ENCODE data around the gene DCHS1.
"Not testable (repeated sequence)": the region's sequence is repeated elsewhere in the genome, so short reads cannot be mapped to it uniquely, and the experiment has no call there.

The DCHS1 gene

GRCh38 chr11:6684068-6684467 is 28.5 kb upstream of the DCHS1 start:
- not testable (repeated sequence) for H3K36me3 ChIP-seq (ENCODE audit: control insufficient read depth, insufficient read depth, low read length); H3K27me3 ChIP-seq (ENCODE audit: control insufficient read depth, insufficient read depth, low read length)
- Histone ChIP-seq H3K4me1 (ENCODE audit: control insufficient read depth, insufficient read depth, low read length) (peaks cover 11% of the 10 kb centered on the region), H3K9ac (ENCODE audit: low read length) (peak overlapping the region; percentile 62), H3K4me3 (ENCODE audit: low read length) (peak overlapping the region; percentile 99), H3K27ac (ENCODE audit: low read depth, low read length) (peak overlapping the region; percentile 97)

GRCh38 chr11:6682936-6683861 is 27.6 kb upstream of the DCHS1 start, which contains the start of gene MRPL17:
Gene MRPL17 (minus strand): TSS chr11:6683340. CDS start chr11:6683296, 44 bp downstream.
- Histone ChIP-seq H3K27ac (ENCODE audit: low read depth, low read length) (peak within 1 kb of the TSS; percentile 97), H3K9ac (ENCODE audit: low read length) (peak within 1 kb of the TSS; percentile 95), H3K4me3 (ENCODE audit: low read length) (peak within 1 kb of the TSS; percentile 99), H3K4me1 (ENCODE audit: control insufficient read depth, insufficient read depth, low read length) (peaks cover 11% of the 10 kb centered on the region), H3K36me3 (ENCODE audit: control insufficient read depth, insufficient read depth, low read length) (no peaks in the 10 kb centered on the region), H3K27me3 (ENCODE audit: control insufficient read depth, insufficient read depth, low read length) (no peaks in the 10 kb centered on the region)

DNA sequence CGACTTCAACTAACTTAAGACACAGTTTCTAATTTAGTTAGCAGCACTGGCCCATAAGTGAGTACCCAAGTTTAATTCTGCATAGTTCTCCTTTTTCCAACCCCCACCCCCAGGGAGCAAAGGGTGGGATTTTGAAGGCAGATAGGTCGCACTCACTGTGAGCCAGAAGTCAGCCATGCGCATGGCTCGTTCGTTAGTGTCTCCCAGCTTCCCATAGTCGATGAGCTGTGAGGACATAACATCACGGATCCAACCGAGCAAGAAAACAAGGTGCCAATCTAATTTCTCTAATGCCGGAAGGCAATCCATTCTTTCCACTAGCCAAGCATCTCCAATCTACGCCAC is 27.0 kb upstream of the DCHS1 start:
- no peaks in the 10 kb centered on the region for H3K36me3 ChIP-seq (ENCODE audit: control insufficient read depth, insufficient read depth, low read length)
- H3K4me1 ChIP-seq (ENCODE audit: control insufficient read depth, insufficient read depth, low read length): peaks cover 11% of the 10 kb centered on the region
- peak overlapping the region; percentile 97 for H3K27ac ChIP-seq (ENCODE audit: low read depth, low read length)
- peak overlapping the region; percentile 99 for H3K4me3 ChIP-seq (ENCODE audit: low read length)
- no peaks in the 10 kb centered on the region for H3K27me3 ChIP-seq (ENCODE audit: control insufficient read depth, insufficient read depth, low read length)
- peak overlapping the region; percentile 95 for H3K9ac ChIP-seq (ENCODE audit: low read length)

DNA sequence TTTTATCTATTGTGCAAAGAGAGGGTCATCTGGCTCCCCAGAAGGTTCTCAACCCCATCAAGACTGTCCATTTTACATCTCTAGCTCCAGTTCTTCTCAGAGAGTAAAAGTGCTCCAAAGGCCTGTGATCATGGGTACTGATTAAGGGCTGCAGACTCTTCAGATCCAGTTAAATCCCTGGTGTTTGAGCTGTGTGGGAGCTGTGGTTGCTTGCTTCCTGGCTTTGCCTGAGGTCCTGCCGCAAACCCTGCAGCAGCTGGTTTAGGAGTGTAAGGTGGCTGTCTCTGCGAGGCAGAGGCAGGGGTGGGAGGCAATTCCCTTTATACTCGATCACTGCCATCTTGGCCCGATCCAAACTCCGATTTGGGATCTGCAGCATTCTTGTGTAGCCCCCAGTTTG is 26.3 kb upstream of the DCHS1 start:
- H3K36me3 ChIP-seq (ENCODE audit: control insufficient read depth, insufficient read depth, low read length): no peaks in the 10 kb centered on the region
- peak overlapping the region; percentile 95 for H3K9ac ChIP-seq (ENCODE audit: low read length)
- peak overlapping the region; percentile 99 for H3K4me3 ChIP-seq (ENCODE audit: low read length)
- peaks cover 11% of the 10 kb centered on the region for H3K4me1 ChIP-seq (ENCODE audit: control insufficient read depth, insufficient read depth, low read length)
- H3K27me3 ChIP-seq (ENCODE audit: control insufficient read depth, insufficient read depth, low read length): no peaks in the 10 kb centered on the region
- no peak overlapping the region for H3K27ac ChIP-seq (ENCODE audit: low read depth, low read length)

DNA sequence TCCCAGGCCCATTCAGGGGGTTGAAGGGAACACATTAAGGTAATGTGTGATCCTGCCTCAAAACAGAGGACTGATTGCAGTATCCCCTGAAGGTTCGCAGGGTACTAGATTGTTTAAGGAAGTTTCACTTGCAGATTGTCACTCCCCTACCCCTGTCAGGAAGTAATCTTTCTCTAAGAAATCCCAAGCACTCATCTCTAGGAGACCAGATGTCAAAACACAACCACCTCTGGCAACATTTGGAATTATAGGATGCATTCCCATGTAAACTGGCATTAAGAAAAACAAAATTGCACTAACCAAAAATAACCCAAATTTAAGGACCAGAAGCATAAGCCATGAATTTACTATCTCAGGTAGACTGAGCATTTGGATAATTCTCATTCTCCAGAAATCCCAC is 25.9 kb upstream of the DCHS1 start:
- Histone ChIP-seq H3K4me1 (ENCODE audit: control insufficient read depth, insufficient read depth, low read length) (peaks cover 11% of the 10 kb centered on the region), H3K9ac (ENCODE audit: low read length) (no peak overlapping the region), H3K27ac (ENCODE audit: low read depth, low read length) (no peak overlapping the region), H3K36me3 (ENCODE audit: control insufficient read depth, insufficient read depth, low read length) (no peaks in the 10 kb centered on the region), H3K4me3 (ENCODE audit: low read length) (no peak overlapping the region), H3K27me3 (ENCODE audit: control insufficient read depth, insufficient read depth, low read length) (no peaks in the 10 kb centered on the region)

- peaks cover 2% of the 10 kb centered on the region for H3K4me1 ChIP-seq (ENCODE audit: control insufficient read depth, insufficient read depth, low read length)
- no peak overlapping the region for H3K4me3 ChIP-seq (ENCODE audit: low read length)
- no peaks in the 10 kb centered on the region for H3K27me3 ChIP-seq (ENCODE audit: control insufficient read depth, insufficient read depth, low read length)
- H3K36me3 ChIP-seq (ENCODE audit: control insufficient read depth, insufficient read depth, low read length): no peaks in the 10 kb centered on the region
- H3K9ac ChIP-seq (ENCODE audit: low read length): no peak overlapping the region
- H3K27ac ChIP-seq (ENCODE audit: low read depth, low read length): no peak overlapping the region
Measured at GRCh38 chr11:6677018-6677417, 21.4 kb upstream of the DCHS1 start.

DNA sequence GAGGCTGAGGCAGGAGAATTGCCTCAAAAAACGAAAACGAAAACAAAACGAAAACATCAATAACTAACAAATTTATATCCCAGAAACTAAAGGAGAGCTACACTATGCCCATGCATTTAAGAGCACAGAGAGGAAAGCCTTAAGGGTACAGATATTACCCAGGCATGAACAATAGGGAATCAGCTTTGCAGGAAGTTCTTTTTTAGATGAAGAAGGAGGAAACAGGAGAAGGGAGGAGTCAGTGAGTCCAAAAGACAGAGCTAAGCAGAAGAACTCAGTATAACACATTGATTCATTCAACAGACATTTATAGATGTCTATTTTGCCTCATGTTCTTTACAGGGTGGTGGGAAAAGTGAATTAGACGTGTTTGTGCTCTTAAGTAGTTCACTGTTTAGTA is 19.3 kb upstream of the DCHS1 start:
- Histone ChIP-seq H3K36me3 (ENCODE audit: control insufficient read depth, insufficient read depth, low read length) (no peaks in the 10 kb centered on the region), H3K4me1 (ENCODE audit: control insufficient read depth, insufficient read depth, low read length) (no peaks in the 10 kb centered on the region), H3K27ac (ENCODE audit: low read depth, low read length) (no peak overlapping the region), H3K9ac (ENCODE audit: low read length) (no peak overlapping the region), H3K4me3 (ENCODE audit: low read length) (no peak overlapping the region), H3K27me3 (ENCODE audit: control insufficient read depth, insufficient read depth, low read length) (no peaks in the 10 kb centered on the region)

- Histone ChIP-seq H3K4me1 (ENCODE audit: control insufficient read depth, insufficient read depth, low read length) (no peaks in the 10 kb centered on the region), H3K27ac (ENCODE audit: low read depth, low read length) (no peak overlapping the region), H3K9ac (ENCODE audit: low read length) (no peak overlapping the region), H3K4me3 (ENCODE audit: low read length) (no peak overlapping the region), H3K36me3 (ENCODE audit: control insufficient read depth, insufficient read depth, low read length) (no peaks in the 10 kb centered on the region), H3K27me3 (ENCODE audit: control insufficient read depth, insufficient read depth, low read length) (no peaks in the 10 kb centered on the region)
Measured at GRCh38 chr11:6674219-6674597, 18.6 kb upstream of the DCHS1 start.

GRCh38 chr11:6673523-6674218 is 18.1 kb upstream of the DCHS1 start:
- H3K4me3 ChIP-seq (ENCODE audit: low read length): no peak overlapping the region
- H3K27ac ChIP-seq (ENCODE audit: low read depth, low read length): no peak overlapping the region
- no peak overlapping the region for H3K9ac ChIP-seq (ENCODE audit: low read length)
- no peaks in the 10 kb centered on the region for H3K27me3 ChIP-seq (ENCODE audit: control insufficient read depth, insufficient read depth, low read length)
- no peaks in the 10 kb centered on the region for H3K4me1 ChIP-seq (ENCODE audit: control insufficient read depth, insufficient read depth, low read length)
- no peaks in the 10 kb centered on the region for H3K36me3 ChIP-seq (ENCODE audit: control insufficient read depth, insufficient read depth, low read length)

DNA sequence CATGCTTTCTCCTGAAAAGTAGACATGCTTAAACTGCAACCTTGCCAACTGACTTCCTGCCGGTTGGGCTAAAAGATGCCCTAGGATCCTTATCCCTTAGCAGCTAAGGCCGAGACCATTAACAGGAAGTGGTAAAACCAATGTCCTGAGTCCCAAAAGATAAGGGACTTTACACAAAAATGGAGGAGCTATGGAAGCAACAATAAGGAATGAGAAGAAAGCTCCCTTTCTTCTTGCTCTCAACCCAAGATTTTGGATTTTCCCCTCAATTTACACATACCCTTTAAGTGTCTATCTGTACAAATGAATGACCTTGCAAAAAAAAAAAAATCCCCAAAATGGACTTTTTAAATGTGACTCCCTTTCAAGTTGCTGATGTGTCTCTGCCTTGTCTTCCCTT is 16.4 kb upstream of the DCHS1 start:
- no peaks in the 10 kb centered on the region for H3K4me1 ChIP-seq (ENCODE audit: control insufficient read depth, insufficient read depth, low read length)
- no peak overlapping the region for H3K9ac ChIP-seq (ENCODE audit: low read length)
- no peaks in the 10 kb centered on the region for H3K36me3 ChIP-seq (ENCODE audit: control insufficient read depth, insufficient read depth, low read length)
- no peaks in the 10 kb centered on the region for H3K27me3 ChIP-seq (ENCODE audit: control insufficient read depth, insufficient read depth, low read length)
- H3K4me3 ChIP-seq (ENCODE audit: low read length): no peak overlapping the region
- H3K27ac ChIP-seq (ENCODE audit: low read depth, low read length): no peak overlapping the region

DNA sequence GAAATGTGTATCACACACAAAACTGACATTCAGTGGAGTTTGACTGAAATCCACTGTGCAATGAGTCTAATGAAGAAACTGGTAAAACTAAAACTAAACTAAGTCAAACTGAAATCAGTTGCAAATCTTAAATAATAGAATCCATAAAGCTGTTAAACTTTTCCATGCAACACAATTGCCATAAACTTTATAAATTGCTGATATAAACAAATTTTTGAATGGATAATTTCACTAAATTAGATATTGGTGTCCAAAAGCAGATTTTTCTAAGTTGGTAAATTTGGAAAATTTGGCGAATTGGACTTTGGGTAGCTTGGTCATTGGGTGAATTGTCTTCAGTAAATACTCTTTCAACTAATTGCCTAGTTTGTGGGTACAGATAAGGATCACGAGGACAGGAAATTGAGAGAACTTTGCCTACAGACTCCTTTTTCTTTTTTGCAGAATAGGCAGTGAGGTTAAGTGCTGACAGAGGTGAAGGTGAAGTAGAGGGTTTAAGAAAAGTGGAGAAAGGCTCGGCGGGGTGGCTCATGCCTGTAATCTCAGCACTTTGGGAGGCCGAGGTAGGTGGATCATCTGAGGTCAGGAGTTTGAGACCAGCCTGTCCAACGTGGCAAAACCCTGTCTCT is 14.7 kb upstream of the DCHS1 start:
- H3K4me3 ChIP-seq (ENCODE audit: low read length): no peak overlapping the region
- H3K9ac ChIP-seq (ENCODE audit: low read length): no peak overlapping the region
- no peaks in the 10 kb centered on the region for H3K27me3 ChIP-seq (ENCODE audit: control insufficient read depth, insufficient read depth, low read length)
- no peaks in the 10 kb centered on the region for H3K4me1 ChIP-seq (ENCODE audit: control insufficient read depth, insufficient read depth, low read length)
- no peak overlapping the region for H3K27ac ChIP-seq (ENCODE audit: low read depth, low read length)
- no peaks in the 10 kb centered on the region for H3K36me3 ChIP-seq (ENCODE audit: control insufficient read depth, insufficient read depth, low read length)

- no peak overlapping the region for H3K27ac ChIP-seq (ENCODE audit: low read depth, low read length)
Measured at GRCh38 chr11:6667733-6668374, 12.2 kb upstream of the DCHS1 start.

More at GRCh38 chr11:6667733-6668374, 12.2 kb upstream of the DCHS1 start:
- H3K27me3 ChIP-seq (ENCODE audit: control insufficient read depth, insufficient read depth, low read length): no peaks in the 10 kb centered on the region
- no peaks in the 10 kb centered on the region for H3K36me3 ChIP-seq (ENCODE audit: control insufficient read depth, insufficient read depth, low read length)
- peaks cover 8% of the 10 kb centered on the region for H3K4me1 ChIP-seq (ENCODE audit: control insufficient read depth, insufficient read depth, low read length)
- H3K9ac ChIP-seq (ENCODE audit: low read length): no peak overlapping the region
- no peak overlapping the region for H3K4me3 ChIP-seq (ENCODE audit: low read length)
